Liver (tissue), 9 donors: Measurements from ENCODE around the gene DET1. TPM values are rescaled to one million over a fixed set of nuclear protein-coding genes. Genes with fewer than 3 reads are reported as not detected.

ENCODE experiments used
- DNase-seq: peaks from one replicate; pipeline ENCODE4 v3.0.0-alpha.2; 2017; ENCODE audit warnings: low spot score
- H3K27ac ChIP-seq, 2 donors: one replicate each; pipeline ENCODE4 v1.7.0; 2013; ENCODE audit warnings: inconsistent platforms in 2 of 2, low read length in 2 of 2, control low read depth in 1 of 2, low read depth in 1 of 2, mild to moderate bottlenecking in 1 of 2
- H3K27me3 ChIP-seq, 4 donors: one replicate each; pipeline versions ENCODE4 v1.6.1 to v1.7.0; 2013; ENCODE audit warnings: low read length in 3 of 4, inconsistent platforms in 1 of 4, mild to moderate bottlenecking in 1 of 4, moderate library complexity in 1 of 4; ENCODE audit not compliant: control insufficient read depth in 4 of 4, insufficient read depth in 4 of 4
- H3K36me3 ChIP-seq, 4 donors: one replicate each; pipeline versions ENCODE4 v1.6.1 to v1.7.0; 2013; ENCODE audit warnings: low read length in 3 of 4, mild to moderate bottlenecking in 3 of 4, low read depth in 1 of 4, moderate library complexity in 1 of 4; ENCODE audit not compliant: control insufficient read depth in 4 of 4, insufficient read depth in 3 of 4
- H3K4me1 ChIP-seq, 4 donors: one replicate each; pipeline versions ENCODE4 v1.6.1 to v1.7.0; 2013; ENCODE audit warnings: low read length in 3 of 4, mild to moderate bottlenecking in 3 of 4, moderate library complexity in 1 of 4; ENCODE audit not compliant: control insufficient read depth in 4 of 4, insufficient read depth in 4 of 4
- H3K4me3 ChIP-seq, 3 donors: one replicate each; pipeline versions ENCODE4 v1.6.1 to v1.7.0; 2013; ENCODE audit warnings: low read length in 3 of 3, control low read depth in 1 of 3, low read depth in 1 of 3, mild to moderate bottlenecking in 1 of 3
- H3K9ac ChIP-seq, 2 donors: one replicate each; pipeline ENCODE4 v1.7.0; 2013; ENCODE audit warnings: low read length in 2 of 2, mild to moderate bottlenecking in 2 of 2, moderate library complexity in 2 of 2, control low read depth in 1 of 2, low read depth in 1 of 2
- H3K9me3 ChIP-seq, 4 donors: one replicate each; pipeline versions ENCODE4 v1.6.1 to v1.7.0; 2013; ENCODE audit warnings: low read length in 3 of 4; ENCODE audit not compliant: control insufficient read depth in 4 of 4
- ATF3 ChIP-seq: IDR thresholded peaks from 2 replicates; pipeline ENCODE4 v1.6.1; 2016; ENCODE audit warnings: antibody characterized with exemption
- CTCF ChIP-seq: fragments of 150-350 bp; IDR thresholded peaks from 2 replicates; pipeline ENCODE4 v1.5.1; 2017; ENCODE audit warnings: improper control_type of control experiment, low read depth, low read length; ENCODE audit not compliant: missing input control
- FOXA1 ChIP-seq: IDR thresholded peaks from 2 replicates; pipeline ENCODE4 v1.6.1; 2016; ENCODE audit warnings: antibody characterized with exemption
- FOXA2 ChIP-seq: IDR thresholded peaks from 2 replicates; pipeline ENCODE4 v1.6.1; 2016; ENCODE audit warnings: antibody characterized with exemption
- GABPA ChIP-seq, 2 donors: IDR thresholded peaks in 1 of 2; conservative IDR thresholded peaks in 1 of 2; 2 replicates each; pipeline ENCODE4 v1.6.1; 2016; ENCODE audit warnings: antibody characterized with exemption in 2 of 2, mild to moderate bottlenecking in 1 of 2, moderate library complexity in 1 of 2
- HNF4A ChIP-seq, 2 donors: conservative IDR thresholded peaks; 2 replicates each; pipeline ENCODE4 v1.6.1; 2016; ENCODE audit warnings: antibody characterized with exemption in 2 of 2, mild to moderate bottlenecking in 2 of 2
- HNF4G ChIP-seq: IDR thresholded peaks from 2 replicates; pipeline ENCODE4 v1.6.1; 2016; ENCODE audit warnings: antibody characterized with exemption
- JUND ChIP-seq, 2 donors: IDR thresholded peaks; 2 replicates each; pipeline ENCODE4 v1.6.1; 2016; ENCODE audit warnings: antibody characterized with exemption in 2 of 2
- MAX ChIP-seq: IDR thresholded peaks from 2 replicates; pipeline ENCODE4 v1.6.1; 2016; ENCODE audit warnings: antibody characterized with exemption
- RXRA ChIP-seq, 2 donors: IDR thresholded peaks; 2 replicates each; pipeline ENCODE4 v1.6.1; 2017 to 2018; ENCODE audit warnings: antibody characterized with exemption in 2 of 2, mild to moderate bottlenecking in 1 of 2
- SP1 ChIP-seq: IDR thresholded peaks from 2 replicates; pipeline ENCODE4 v1.6.1; 2018; ENCODE audit warnings: antibody characterized with exemption, mild to moderate bottlenecking
- TAF1 ChIP-seq: conservative IDR thresholded peaks from 2 replicates; pipeline ENCODE4 v1.6.1; 2016; ENCODE audit warnings: antibody characterized with exemption, mild to moderate bottlenecking
- YY1 ChIP-seq: IDR thresholded peaks from 2 replicates; pipeline ENCODE4 v1.6.1; 2016; ENCODE audit warnings: antibody characterized with exemption, mild to moderate bottlenecking
- ZBTB33 ChIP-seq: IDR thresholded peaks from 2 replicates; pipeline ENCODE4 v1.6.1; 2016; ENCODE audit warnings: antibody characterized with exemption
- WGBS: extraction: QIAGEN DNeasy Blood & Tissue Kit; methylation state at CpG from one replicate; pipeline ENCODE4 v1.1.7; 2013; 5-methylcytosine and 5-hydroxymethylcytosine counted together
- polyA plus RNA-seq, 2 donors: library from polyadenylated mRNA; stranded (reverse) in 1 of 2; unstranded in 1 of 2; fragments of 200-250 nt in 1 of 2; fragments of >200 nt in 1 of 2; fragmentation: Nextera tagmentation in 1 of 2; extraction: Ambion mirVana in 1 of 2; gene quantifications; one replicate each; pipeline versions ENCODE4 v1.2.1 to v1.2.3, GENCODE V29; 2013 to 2015
- total RNA-seq, 2 donors: library from RNA; depleted of rRNA; stranded (reverse); fragments of >200 nt; gene quantifications; one replicate each; pipeline ENCODE4 v1.2.3, GENCODE V29; 2014
- TF ChIP-seq, protein P1 (sequence below): IDR thresholded peaks from 2 replicates; pipeline ENCODE4 v1.6.1; 2016; ENCODE audit warnings: antibody characterized with exemption, mild to moderate bottlenecking
- donor health status: healthy.
- donor health status: healthy.
- donor health status: healthy.
- donor health status: healthy.
- donor health status: healthy.

The DET1 gene
- total and polyA plus RNA-seq, 4 donors: 1.3 to 5.4 (median 2.4) TPM

GRCh38 chr15:88574655-88575054, 28.2 kb upstream of the DET1 start (continued):
- no peak for TF ChIP-seq ZBTB33

- WGBS: 60% methylated on average over 1 of the region's 1 CpG
These were observed 27.6 kb upstream of the DET1 start for GRCh38 chr15:88574077-88574476.

DNA sequence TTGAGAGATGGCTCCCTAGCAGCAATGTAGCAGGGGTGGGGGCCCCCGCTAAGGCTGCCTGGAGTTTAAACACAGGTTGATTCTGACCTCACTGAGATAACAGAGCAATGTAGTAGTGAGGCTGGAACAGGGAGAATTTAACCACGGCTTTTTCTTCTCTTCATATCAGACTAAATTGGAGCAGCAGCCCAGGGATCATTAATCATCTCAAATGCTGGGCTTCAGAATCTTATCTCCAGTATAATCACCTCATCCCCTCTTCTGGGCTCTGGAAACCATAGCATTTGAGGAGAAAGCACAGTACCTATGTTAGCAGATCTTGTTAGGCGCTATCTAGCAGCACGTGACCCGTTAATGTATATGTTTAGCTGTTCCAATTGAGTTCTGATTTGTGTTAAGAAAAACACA, 25.4 kb upstream of the DET1 start:
- Histone ChIP-seq H3K4me1 (no peaks in the 10 kb centered on the region), H3K9me3 (no peaks in the 10 kb centered on the region), H3K4me3 (no peak overlapping the region), H3K36me3 (no peaks in the 10 kb centered on the region), H3K9ac (no peak overlapping the region), H3K27ac (no peak overlapping the region), H3K27me3 (peaks cover 0 to 7% (median 0%) of the 10 kb centered on the region in 4 donors)
- DNase-seq: no peak
- WGBS: 59% methylated on average over 5 of the region's 5 CpGs
- no peak for TF ChIP-seq GABPA (IDR thresholded peaks at IDR 0.05 in 1 of 2, conservative IDR thresholded peaks at IDR 0.05 in 1 of 2)
- no peak for TF ChIP-seq HNF4G
- TF ChIP-seq MAX: no peak
- no peak for TF ChIP-seq CTCF
- no peak for TF ChIP-seq SP1
- TF ChIP-seq FOXA1: no peak
- no peak for TF ChIP-seq HNF4A (conservative IDR thresholded peaks at IDR 0.05)
- TF ChIP-seq ATF3: no peak

More at GRCh38 chr15:88574077-88574476, 27.6 kb upstream of the DET1 start:
- H3K27ac ChIP-seq: no peak overlapping the region
- no peak for TF ChIP-seq RXRA (IDR thresholded peaks at IDR 0.05)
- H3K4me3 ChIP-seq: no peak overlapping the region
- no peaks in the 10 kb centered on the region for H3K9me3 ChIP-seq
- no peaks in the 10 kb centered on the region for H3K36me3 ChIP-seq
- peaks cover 0 to 7% (median 0%) of the 10 kb centered on the region in 4 donors for H3K27me3 ChIP-seq
- no peaks in the 10 kb centered on the region for H3K4me1 ChIP-seq
- no peak for DNase-seq
- no peak overlapping the region for H3K9ac ChIP-seq

DNA sequence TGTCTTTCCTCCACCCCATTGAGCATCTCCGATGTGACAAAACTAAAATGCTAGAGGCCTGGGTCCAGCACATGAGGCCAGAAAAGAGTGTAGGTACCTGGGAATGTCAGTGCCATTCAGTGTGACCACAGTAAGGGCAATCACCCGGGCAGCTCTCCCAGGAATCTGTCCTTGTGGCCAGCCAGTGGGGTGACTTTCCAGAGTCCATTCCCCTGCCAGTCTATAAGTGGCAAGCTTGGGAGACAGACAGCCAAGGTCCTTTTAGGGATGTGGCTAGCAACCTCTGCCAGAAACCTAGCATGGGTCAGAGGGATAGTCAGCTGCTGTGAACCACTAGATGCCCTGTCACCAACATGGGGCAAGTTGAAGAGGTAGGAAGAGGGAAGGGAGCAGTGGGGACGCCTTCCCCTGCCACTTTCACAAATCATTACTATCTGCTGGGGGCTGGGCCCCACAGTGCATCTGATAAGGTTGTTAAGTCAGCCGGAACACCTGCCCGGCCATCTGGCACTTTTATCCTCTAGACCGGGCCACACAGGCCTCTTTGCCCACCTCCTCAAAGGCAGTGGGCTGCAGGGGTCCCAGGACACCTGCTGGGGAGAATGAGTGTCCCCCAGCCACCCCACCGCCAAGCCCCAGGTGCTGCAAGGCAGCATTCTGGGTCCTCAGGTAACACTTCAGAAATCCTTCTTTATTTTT, 24.8 kb upstream of the DET1 start:
- H3K27ac ChIP-seq: no peak overlapping the region
- WGBS: 56% methylated on average over 7 of the region's 7 CpGs
- no peak overlapping the region for H3K9ac ChIP-seq
- no peaks in the 10 kb centered on the region for H3K9me3 ChIP-seq
- H3K27me3 ChIP-seq: peaks cover 0 to 7% (median 0%) of the 10 kb centered on the region in 4 donors
- no peak overlapping the region for H3K4me3 ChIP-seq
- no peaks in the 10 kb centered on the region for H3K4me1 ChIP-seq
- no peaks in the 10 kb centered on the region for H3K36me3 ChIP-seq
- no peak for DNase-seq
- TF ChIP-seq YY1 (no peak), JUND (IDR thresholded peaks at IDR 0.05) (no peak), SP1 (no peak), RXRA (IDR thresholded peaks at IDR 0.05) (no peak), CTCF (no peak), TAF1 (no peak), FOXA2 (no peak), HNF4A (conservative IDR thresholded peaks at IDR 0.05) (no peak)
- TF ChIP-seq, protein P1, sequence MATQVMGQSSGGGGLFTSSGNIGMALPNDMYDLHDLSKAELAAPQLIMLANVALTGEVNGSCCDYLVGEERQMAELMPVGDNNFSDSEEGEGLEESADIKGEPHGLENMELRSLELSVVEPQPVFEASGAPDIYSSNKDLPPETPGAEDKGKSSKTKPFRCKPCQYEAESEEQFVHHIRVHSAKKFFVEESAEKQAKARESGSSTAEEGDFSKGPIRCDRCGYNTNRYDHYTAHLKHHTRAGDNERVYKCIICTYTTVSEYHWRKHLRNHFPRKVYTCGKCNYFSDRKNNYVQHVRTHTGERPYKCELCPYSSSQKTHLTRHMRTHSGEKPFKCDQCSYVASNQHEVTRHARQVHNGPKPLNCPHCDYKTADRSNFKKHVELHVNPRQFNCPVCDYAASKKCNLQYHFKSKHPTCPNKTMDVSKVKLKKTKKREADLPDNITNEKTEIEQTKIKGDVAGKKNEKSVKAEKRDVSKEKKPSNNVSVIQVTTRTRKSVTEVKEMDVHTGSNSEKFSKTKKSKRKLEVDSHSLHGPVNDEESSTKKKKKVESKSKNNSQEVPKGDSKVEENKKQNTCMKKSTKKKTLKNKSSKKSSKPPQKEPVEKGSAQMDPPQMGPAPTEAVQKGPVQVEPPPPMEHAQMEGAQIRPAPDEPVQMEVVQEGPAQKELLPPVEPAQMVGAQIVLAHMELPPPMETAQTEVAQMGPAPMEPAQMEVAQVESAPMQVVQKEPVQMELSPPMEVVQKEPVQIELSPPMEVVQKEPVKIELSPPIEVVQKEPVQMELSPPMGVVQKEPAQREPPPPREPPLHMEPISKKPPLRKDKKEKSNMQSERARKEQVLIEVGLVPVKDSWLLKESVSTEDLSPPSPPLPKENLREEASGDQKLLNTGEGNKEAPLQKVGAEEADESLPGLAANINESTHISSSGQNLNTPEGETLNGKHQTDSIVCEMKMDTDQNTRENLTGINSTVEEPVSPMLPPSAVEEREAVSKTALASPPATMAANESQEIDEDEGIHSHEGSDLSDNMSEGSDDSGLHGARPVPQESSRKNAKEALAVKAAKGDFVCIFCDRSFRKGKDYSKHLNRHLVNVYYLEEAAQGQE: no peak
